Measurements from ENCODE around the gene TSPEAR. TPM values are rescaled to one million over a fixed set of nuclear protein-coding genes. Genes with fewer than 3 reads are reported as not detected.
A peak's percentile ranks its signal among the peaks of the same experiment; 100 is the strongest.

Gene TSPEAR
- not detected for total RNA-seq

GRCh38 chr21:44711327-44712202 is at the start of gene TSPEAR:
TSPEAR (minus strand) TSS chr21:44711572; CDS start chr21:44711514, 58 bp downstream.
- H3K36me3 ChIP-seq: no peaks in the 10 kb centered on the region
- H3K9me3 ChIP-seq: no peaks in the 10 kb centered on the region
- H3K27ac ChIP-seq: no peak within 1 kb of the TSS
- peaks cover 2 to 80% of the 10 kb centered on the region in 2 donors for H3K27me3 ChIP-seq
- H3K4me3 ChIP-seq: no peak within 1 kb of the TSS
- 1 to 3% methylated on average over 37 to 38 of the region's 41 CpGs for WGBS, 2 donors
- H3K4me1 ChIP-seq: peaks cover 0 to 30% (median 0%) of the 10 kb centered on the region in 4 donors
- peak in 1 of 2 donors; percentile 5 for DNase-seq (ENCODE audit: low spot score in 2 of 2)
- TF ChIP-seq EP300 (IDR thresholded peaks at IDR 0.05) (no peak), CTCF (IDR thresholded peaks at IDR 0.05) (no peak), POLR2A (IDR thresholded peaks at IDR 0.05) (no peak)

GRCh38 chr21:44760376-44760775 is 49.0 kb upstream of the TSPEAR start:
- DNase-seq (ENCODE audit: low spot score in 2 of 2): no peak
- H3K4me3 ChIP-seq: no peak overlapping the region
- no peaks in the 10 kb centered on the region for H3K27me3 ChIP-seq
- TF ChIP-seq EP300 (IDR thresholded peaks at IDR 0.05) (no peak), POLR2A (IDR thresholded peaks at IDR 0.05) (no peak), CTCF (IDR thresholded peaks at IDR 0.05) (no peak)
- WGBS, 2 donors: 79 to 85% methylated on average over 9 of the region's 9 CpGs
- H3K4me1 ChIP-seq: no peaks in the 10 kb centered on the region
- peaks cover 0 to 20% (median 0%) of the 10 kb centered on the region in 4 donors for H3K9me3 ChIP-seq
- no peaks in the 10 kb centered on the region for H3K36me3 ChIP-seq
- H3K27ac ChIP-seq: no peak overlapping the region

GRCh38 chr21:44759628-44760285 is 48.4 kb upstream of the TSPEAR start:
- Histone ChIP-seq H3K9me3 (peaks cover 0 to 27% (median 0%) of the 10 kb centered on the region in 4 donors), H3K4me1 (no peaks in the 10 kb centered on the region), H3K27me3 (no peaks in the 10 kb centered on the region), H3K4me3 (no peak overlapping the region), H3K36me3 (no peaks in the 10 kb centered on the region), H3K27ac (no peak overlapping the region)
- no peak for DNase-seq (ENCODE audit: low spot score in 2 of 2)
- TF ChIP-seq CTCF (IDR thresholded peaks at IDR 0.05) (no peak), POLR2A (IDR thresholded peaks at IDR 0.05) (no peak), EP300 (IDR thresholded peaks at IDR 0.05) (no peak)
- WGBS, 2 donors: 86 to 90% methylated on average over 19 to 22 of the region's 22 CpGs

- Histone ChIP-seq H3K9me3 (peaks cover 0 to 33% (median 0%) of the 10 kb centered on the region in 4 donors), H3K4me3 (no peak overlapping the region), H3K27ac (no peak overlapping the region), H3K36me3 (no peaks in the 10 kb centered on the region), H3K4me1 (no peaks in the 10 kb centered on the region), H3K27me3 (no peaks in the 10 kb centered on the region)
- DNase-seq (ENCODE audit: low spot score in 2 of 2): no peak
- WGBS, 2 donors: 69 to 72% methylated on average over 23 to 26 of the region's 26 CpGs
- TF ChIP-seq EP300 (IDR thresholded peaks at IDR 0.05) (no peak), CTCF (IDR thresholded peaks at IDR 0.05) (no peak), POLR2A (IDR thresholded peaks at IDR 0.05) (no peak)
Measured at GRCh38 chr21:44758781-44759627, 47.6 kb upstream of the TSPEAR start.
